Uterus (tissue), 4 donors: ENCODE data around the gene NEB. TPM values are rescaled to one million over a fixed set of nuclear protein-coding genes. Genes with fewer than 3 reads are reported as not detected.
A peak's percentile ranks its signal among the peaks of the same experiment; 100 is the strongest.

Source experiments
- DNase-seq, 2 donors: peaks; one replicate each; pipeline ENCODE4 v3.0.0-alpha.2; 2019 to 2020
- H3K27ac ChIP-seq, 2 donors: fragments of 200-600 bp; sonication (generic); 1 replicate in 1 of 2; 2 replicates in 1 of 2; pipeline ENCODE4 v1.5.1; 2016 to 2018
- H3K27me3 ChIP-seq, 2 donors: fragments of 200-600 bp; sonication (generic); one replicate each; pipeline ENCODE4 v1.5.1; 2018 to 2019; ENCODE audit warnings: control low read depth in 1 of 2
- H3K36me3 ChIP-seq, 2 donors: fragments of 200-600 bp; sonication (generic); one replicate each; pipeline ENCODE4 v1.5.1; 2019; ENCODE audit warnings: control low read depth in 1 of 2
- H3K4me1 ChIP-seq, 2 donors: fragments of 200-600 bp; sonication (generic); one replicate each; pipeline ENCODE4 v1.5.1; 2018 to 2019; ENCODE audit warnings: control low read depth in 1 of 2
- H3K4me3 ChIP-seq, 2 donors: fragments of 200-600 bp; sonication (generic); 1 replicate in 1 of 2; 2 replicates in 1 of 2; pipeline ENCODE4 v1.5.1; 2018 to 2019; ENCODE audit warnings: mild to moderate bottlenecking in 1 of 2
- H3K9me3 ChIP-seq, 2 donors: fragments of 200-600 bp; sonication (generic); one replicate each; pipeline ENCODE4 v1.5.1; 2019; ENCODE audit warnings: control low read depth in 1 of 2
- CTCF ChIP-seq, 4 experiments: fragments of 200-600 bp in 2 of 4; fragments of 450-650 bp in 2 of 4; sonication (generic) in 2 of 4; IDR thresholded peaks; one replicate each; pipeline ENCODE4 v1.5.1; 2016 to 2019; ENCODE audit warnings: antibody characterized with exemption in 4 of 4, mild to moderate bottlenecking in 2 of 4, moderate library complexity in 1 of 4
- POLR2A ChIP-seq, 2 donors: fragments of 450-650 bp; IDR thresholded peaks; one replicate each; pipeline ENCODE4 v1.6.1; 2016; ENCODE audit warnings: antibody characterized with exemption in 2 of 2, mild to moderate bottlenecking in 1 of 2, moderate library complexity in 1 of 2
- intact Hi-C: fragments of 100-400 bp; cut with DNase I; formaldehyde crosslinking; loops from one replicate; pipeline ENCODE4 v1.15.1; 2023; ENCODE audit warnings: low total_unique reads
- total RNA-seq, 4 donors: library from RNA; depleted of rRNA in 3 of 4; stranded (reverse); fragments of >200 nt in 3 of 4; gene quantifications; one replicate each; pipeline versions ENCODE4 v1.1.0 to v1.2.4, GENCODE V29; 2014 to 2023
- donor health status: DM: yes; HTN: yes; CAD: no.

NEB gene
- total RNA-seq, 4 donors from 2014 or later, result under 0.01 to 2.2 (median 0.84) TPM

DNA sequence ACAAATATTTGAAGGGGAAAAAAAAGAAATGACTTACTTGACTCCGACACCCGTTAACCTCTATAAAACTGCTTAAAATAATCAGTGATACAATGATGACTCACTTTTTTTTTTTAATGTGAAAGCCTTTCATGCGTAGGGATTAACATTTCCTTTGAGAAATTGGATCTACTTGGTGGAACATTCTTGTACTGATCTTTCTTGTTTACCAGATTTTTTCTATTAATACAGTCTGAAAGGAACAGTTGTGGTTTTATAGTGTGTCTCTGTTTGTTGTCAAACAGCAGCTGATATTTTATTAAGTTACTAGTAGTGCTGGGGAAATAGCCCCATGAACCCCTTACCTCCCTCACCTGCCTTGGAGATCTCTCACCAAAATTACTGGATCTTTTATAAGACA is 40.2 kb upstream of the NEB start:
- Histone ChIP-seq H3K27me3 (no peaks in the 10 kb centered on the region), H3K4me1 (peaks cover 0 to 3% of the 10 kb centered on the region in 2 donors), H3K27ac (peak overlapping the region; percentile 54 to 61), H3K36me3 (no peaks in the 10 kb centered on the region), H3K4me3 (no peak overlapping the region), H3K9me3 (no peaks in the 10 kb centered on the region)
- intact Hi-C loops, result no loop called here
- TF ChIP-seq POLR2A (IDR thresholded peaks at IDR 0.05), result no peak
- TF ChIP-seq CTCF (IDR thresholded peaks at IDR 0.05), result no peak
- no peak for DNase-seq

DNA sequence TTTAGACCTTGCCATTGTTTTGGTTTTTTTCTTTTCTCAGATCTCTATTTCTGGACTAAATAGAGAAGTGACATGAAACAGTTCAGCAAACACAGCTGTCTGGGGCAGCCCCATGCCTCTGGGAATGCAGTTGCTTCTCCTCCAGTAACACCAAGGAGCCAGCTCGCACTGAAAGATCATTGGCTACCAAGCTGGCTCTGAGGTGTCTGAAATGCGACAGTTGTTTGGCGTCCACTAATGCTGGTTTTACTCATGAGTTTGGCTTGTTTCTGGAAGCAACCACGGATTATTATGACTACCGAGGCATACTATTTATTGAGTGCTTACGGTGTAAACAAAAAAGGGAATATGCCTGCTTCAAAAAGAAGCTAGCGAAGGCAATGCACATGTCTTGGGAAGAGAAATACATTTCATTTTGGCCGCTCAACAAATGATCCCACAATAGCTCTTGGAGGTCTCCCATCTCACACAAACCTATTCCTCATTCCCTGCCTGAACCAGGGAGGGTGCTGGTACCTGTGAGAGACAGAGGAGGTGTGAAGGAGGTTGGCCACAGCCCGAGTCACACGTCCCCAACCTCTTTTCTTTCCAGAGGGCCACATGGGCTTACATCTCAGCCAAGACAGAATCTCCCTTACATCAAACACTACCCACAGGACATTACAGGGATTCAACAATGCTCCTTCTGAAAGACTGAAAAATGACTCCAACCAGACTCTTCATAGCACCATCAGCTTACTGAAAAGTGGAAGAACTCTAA is 37.5 kb upstream of the NEB start:
- DNase-seq, result peak in 1 of 2 donors; percentile 24
- H3K4me1 ChIP-seq, result peaks cover 0 to 3% of the 10 kb centered on the region in 2 donors
- no peak overlapping the region for H3K4me3 ChIP-seq
- H3K27ac ChIP-seq, result peak overlapping the region in 1 of 2 donors; percentile 25
- H3K27me3 ChIP-seq, result no peaks in the 10 kb centered on the region
- TF ChIP-seq CTCF (IDR thresholded peaks at IDR 0.05) (no peak), POLR2A (IDR thresholded peaks at IDR 0.05) (no peak)
- no peaks in the 10 kb centered on the region for H3K36me3 ChIP-seq
- intact Hi-C loops, result no loop called here
- H3K9me3 ChIP-seq, result no peaks in the 10 kb centered on the region

- H3K27ac ChIP-seq, result no peak overlapping the region
These were observed 36.7 kb upstream of the NEB start for GRCh38 chr2:151770995-151771394.

GRCh38 chr2:151769606-151770005 is 35.3 kb upstream of the NEB start:
- Histone ChIP-seq H3K4me3 (no peak overlapping the region), H3K27me3 (no peaks in the 10 kb centered on the region), H3K4me1 (no peaks in the 10 kb centered on the region), H3K36me3 (no peaks in the 10 kb centered on the region), H3K9me3 (no peaks in the 10 kb centered on the region), H3K27ac (no peak overlapping the region)
- intact Hi-C loops, result no loop called here
- DNase-seq, result no peak
- TF ChIP-seq CTCF (IDR thresholded peaks at IDR 0.05), result no peak
- TF ChIP-seq POLR2A (IDR thresholded peaks at IDR 0.05), result no peak

More at GRCh38 chr2:151770995-151771394, 36.7 kb upstream of the NEB start:
- Histone ChIP-seq H3K27me3 (no peaks in the 10 kb centered on the region), H3K4me3 (no peak overlapping the region), H3K36me3 (no peaks in the 10 kb centered on the region), H3K9me3 (no peaks in the 10 kb centered on the region), H3K4me1 (peaks cover 0 to 3% of the 10 kb centered on the region in 2 donors)
- intact Hi-C loops, result no loop called here
- no peak for DNase-seq
- no peak for TF ChIP-seq CTCF (IDR thresholded peaks at IDR 0.05)

DNA sequence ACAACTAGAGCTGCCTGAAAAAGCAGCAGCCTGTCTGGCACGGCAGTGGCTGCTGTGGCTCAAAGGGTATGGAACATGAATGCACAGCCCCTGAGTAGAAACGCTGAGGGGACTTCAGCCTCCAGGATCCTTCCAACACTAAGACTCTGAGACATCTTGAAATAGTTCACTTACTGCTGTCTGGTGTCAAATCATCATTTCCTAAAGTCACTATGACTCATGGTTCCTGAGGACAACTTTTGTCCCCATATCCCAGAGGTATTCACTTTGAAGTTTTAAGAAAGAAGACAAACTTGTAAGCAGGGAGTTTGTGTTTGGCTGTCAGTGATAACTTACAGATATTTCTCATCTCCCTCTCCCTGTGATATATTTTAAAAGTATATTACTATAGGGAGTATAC is 33.3 kb upstream of the NEB start:
- no peak for TF ChIP-seq POLR2A (IDR thresholded peaks at IDR 0.05)
- no peak for TF ChIP-seq CTCF (IDR thresholded peaks at IDR 0.05)
- no peaks in the 10 kb centered on the region for H3K9me3 ChIP-seq
- intact Hi-C loops, result no loop called here
- H3K4me3 ChIP-seq, result no peak overlapping the region
- H3K36me3 ChIP-seq, result no peaks in the 10 kb centered on the region
- no peaks in the 10 kb centered on the region for H3K4me1 ChIP-seq
- DNase-seq, result no peak
- no peaks in the 10 kb centered on the region for H3K27me3 ChIP-seq
- no peak overlapping the region for H3K27ac ChIP-seq
